IPS DF 6.9 (cell line): Measurements from ENCODE around the gene MMEL1.
"Not testable (repeated sequence)": the region's sequence is repeated elsewhere in the genome, so short reads cannot be mapped to it uniquely, and the experiment has no call there.

Experiments used
- DNase-seq: peaks from one replicate; pipeline ENCODE4 v3.0.0-alpha.2; 2013; ENCODE audit warnings: low read depth, low spot score
- H3K27ac ChIP-seq: one replicate; pipeline ENCODE4 v1.5.1; 2013; ENCODE audit warnings: low read length, control low read depth
- H3K27me3 ChIP-seq: 2 replicates; pipeline ENCODE4 v1.6.1; 2013; ENCODE audit warnings: mild to moderate bottlenecking, low read length; ENCODE audit not compliant: control insufficient read depth, insufficient read depth
- H3K36me3 ChIP-seq: 2 replicates; pipeline ENCODE4 v1.6.1; 2013; ENCODE audit warnings: low read length; ENCODE audit not compliant: control insufficient read depth, insufficient read depth
- H3K4me1 ChIP-seq: 2 replicates; pipeline ENCODE4 v1.6.1; 2013; ENCODE audit warnings: low read length; ENCODE audit not compliant: control insufficient read depth, insufficient read depth
- H3K4me3 ChIP-seq: 2 replicates; pipeline ENCODE4 v1.5.1; 2013; ENCODE audit warnings: mild to moderate bottlenecking, low read length
- H3K9me3 ChIP-seq: 2 replicates; pipeline ENCODE4 v1.6.1; 2013; ENCODE audit warnings: low read length, inconsistent platforms; ENCODE audit not compliant: control insufficient read depth, insufficient read depth
- WGBS: extraction: QIAGEN DNeasy Blood & Tissue Kit; methylation state at CpG from one replicate; pipeline ENCODE4 v1.1.7; 2013; ENCODE audit warnings: mixed read lengths, missing lambda C conversion rate; ENCODE audit not compliant: insufficient read length, insufficient coverage; 5-methylcytosine and 5-hydroxymethylcytosine counted together

MMEL1 gene

GRCh38 chr1:2553871-2554620, 78.8 kb downstream of the MMEL1 start:
- Histone ChIP-seq H3K4me3 (no peak overlapping the region), H3K36me3 (no peaks in the 10 kb centered on the region; the same call in 1 of the 2 replicates), H3K27me3 (no peaks in the 10 kb centered on the region), H3K9me3 (no peaks in the 10 kb centered on the region), H3K4me1 (peaks cover 1% of the 10 kb centered on the region; the same call in 1 of the 2 replicates), H3K27ac (no peak overlapping the region)
- WGBS = no CpG with 5 or more reads among the region's 30 CpGs
- no peak for DNase-seq

DNA sequence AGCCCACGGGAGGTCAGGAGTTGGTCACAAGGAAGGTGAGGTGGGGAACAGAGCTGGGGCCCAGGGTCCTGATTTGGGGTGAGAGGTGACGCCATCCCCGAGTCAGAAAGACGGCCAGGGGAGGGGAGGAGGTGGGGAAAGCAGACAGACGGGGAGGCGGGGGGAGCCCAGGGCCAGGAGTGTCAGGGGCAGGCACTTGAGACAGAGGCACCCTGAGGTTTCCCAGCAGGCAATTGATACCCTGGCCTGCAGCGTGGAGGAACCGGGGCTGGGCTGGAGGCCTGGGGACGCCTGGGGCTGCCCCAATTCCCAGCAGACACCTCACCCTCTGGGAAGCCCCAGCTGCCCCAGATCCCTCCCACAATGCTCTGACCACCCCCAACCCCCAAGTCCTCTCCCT, 79.7 kb downstream of the MMEL1 start:
- not testable (repeated sequence) for DNase-seq, H3K9me3 ChIP-seq, H3K4me3 ChIP-seq, H3K27me3 ChIP-seq, H3K36me3 ChIP-seq, H3K4me1 ChIP-seq, H3K27ac ChIP-seq
- no CpG with 5 or more reads among the region's 9 CpGs for WGBS

- Histone ChIP-seq H3K4me1 (peaks cover 6% of the 10 kb centered on the region), H3K36me3 (no peaks in the 10 kb centered on the region; the same call in 1 of the 2 replicates), H3K9me3 (no peaks in the 10 kb centered on the region), H3K27ac (no peak overlapping the region), H3K27me3 (no peaks in the 10 kb centered on the region), H3K4me3 (no peak overlapping the region)
- no peak for DNase-seq
- no CpG with 5 or more reads among the region's 26 CpGs for WGBS
Measured at GRCh38 chr1:2552189-2552588, 80.6 kb downstream of the MMEL1 start.

GRCh38 chr1:2551544-2551943, 81.3 kb downstream of the MMEL1 start:
- H3K27me3 ChIP-seq, H3K36me3 ChIP-seq, H3K4me3 ChIP-seq, DNase-seq, H3K4me1 ChIP-seq, H3K27ac ChIP-seq, H3K9me3 ChIP-seq: not testable (repeated sequence)
- WGBS = no CpG with 5 or more reads among the region's 9 CpGs

DNA sequence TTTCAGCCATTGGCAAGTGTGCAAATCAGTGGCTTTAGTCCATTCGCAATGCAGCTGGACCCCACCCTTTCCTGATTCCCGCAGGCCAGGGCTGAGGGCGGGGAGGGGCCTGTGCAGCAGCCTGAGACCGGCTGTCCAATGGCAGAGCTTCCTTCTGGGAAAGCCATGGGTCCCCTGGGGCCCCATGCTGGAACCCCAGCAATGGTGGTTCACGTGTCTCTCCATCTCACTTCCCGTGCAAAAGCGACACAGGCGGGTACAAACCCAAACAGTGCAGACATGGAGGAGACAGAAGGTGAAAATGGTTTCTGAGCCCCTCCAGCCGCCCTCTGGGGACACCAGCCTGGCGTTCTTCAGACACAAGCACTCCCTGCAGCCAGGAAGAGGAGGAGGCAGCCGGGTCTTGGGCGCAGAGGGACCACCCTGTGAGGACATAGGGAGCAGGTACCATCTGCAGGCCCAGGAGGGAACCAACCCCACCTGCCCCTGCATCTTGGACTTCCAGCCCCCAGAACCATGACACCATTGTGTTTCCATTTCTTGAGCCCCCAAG, 82.4 kb downstream of the MMEL1 start:
- H3K4me1 ChIP-seq, H3K9me3 ChIP-seq, H3K27ac ChIP-seq, DNase-seq, H3K27me3 ChIP-seq, H3K4me3 ChIP-seq, H3K36me3 ChIP-seq: not testable (repeated sequence)
- no CpG with 5 or more reads among the region's 12 CpGs for WGBS

- not testable (repeated sequence) for DNase-seq, H3K4me3 ChIP-seq, H3K9me3 ChIP-seq, H3K27ac ChIP-seq, H3K4me1 ChIP-seq, H3K36me3 ChIP-seq, H3K27me3 ChIP-seq
- no CpG with 5 or more reads among the region's 28 CpGs for WGBS
Measured at GRCh38 chr1:2549367-2550029, 83.3 kb downstream of the MMEL1 start.

DNA sequence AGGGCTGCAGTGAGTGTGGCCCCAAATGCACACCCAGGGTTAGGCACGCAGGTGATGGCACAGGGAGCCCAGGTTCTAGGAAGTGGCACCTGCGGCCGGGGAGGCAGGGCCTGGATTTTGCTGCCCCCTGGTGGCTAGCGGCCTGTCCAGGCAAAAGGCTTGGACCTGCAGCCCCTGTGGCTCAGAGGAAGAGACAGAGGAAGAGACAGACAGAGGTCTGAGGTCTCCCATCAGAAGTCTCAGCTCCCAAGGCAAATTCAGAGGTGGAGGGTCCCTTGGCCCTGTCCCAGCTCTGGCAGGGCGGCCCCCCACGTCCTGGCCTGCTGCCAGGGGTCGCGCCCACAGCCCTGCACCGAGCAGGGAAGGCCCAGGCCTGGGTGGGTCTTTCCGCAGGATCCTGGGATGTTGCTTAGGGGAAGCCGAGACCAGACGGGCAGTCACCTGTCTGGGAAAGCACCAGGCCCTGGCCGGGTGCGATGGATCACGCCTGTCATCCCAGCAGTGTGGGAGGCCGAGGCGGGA, 84.7 kb downstream of the MMEL1 start:
- H3K4me3 ChIP-seq = no peak overlapping the region; the same call in 1 of the 2 replicates
- no peaks in the 10 kb centered on the region for H3K27me3 ChIP-seq
- no peaks in the 10 kb centered on the region for H3K36me3 ChIP-seq
- peaks cover 9% of the 10 kb centered on the region for H3K4me1 ChIP-seq
- H3K27ac ChIP-seq = no peak overlapping the region
- no peaks in the 10 kb centered on the region for H3K9me3 ChIP-seq
- no CpG with 5 or more reads among the region's 17 CpGs for WGBS
- peak; percentile 61 for DNase-seq

DNA sequence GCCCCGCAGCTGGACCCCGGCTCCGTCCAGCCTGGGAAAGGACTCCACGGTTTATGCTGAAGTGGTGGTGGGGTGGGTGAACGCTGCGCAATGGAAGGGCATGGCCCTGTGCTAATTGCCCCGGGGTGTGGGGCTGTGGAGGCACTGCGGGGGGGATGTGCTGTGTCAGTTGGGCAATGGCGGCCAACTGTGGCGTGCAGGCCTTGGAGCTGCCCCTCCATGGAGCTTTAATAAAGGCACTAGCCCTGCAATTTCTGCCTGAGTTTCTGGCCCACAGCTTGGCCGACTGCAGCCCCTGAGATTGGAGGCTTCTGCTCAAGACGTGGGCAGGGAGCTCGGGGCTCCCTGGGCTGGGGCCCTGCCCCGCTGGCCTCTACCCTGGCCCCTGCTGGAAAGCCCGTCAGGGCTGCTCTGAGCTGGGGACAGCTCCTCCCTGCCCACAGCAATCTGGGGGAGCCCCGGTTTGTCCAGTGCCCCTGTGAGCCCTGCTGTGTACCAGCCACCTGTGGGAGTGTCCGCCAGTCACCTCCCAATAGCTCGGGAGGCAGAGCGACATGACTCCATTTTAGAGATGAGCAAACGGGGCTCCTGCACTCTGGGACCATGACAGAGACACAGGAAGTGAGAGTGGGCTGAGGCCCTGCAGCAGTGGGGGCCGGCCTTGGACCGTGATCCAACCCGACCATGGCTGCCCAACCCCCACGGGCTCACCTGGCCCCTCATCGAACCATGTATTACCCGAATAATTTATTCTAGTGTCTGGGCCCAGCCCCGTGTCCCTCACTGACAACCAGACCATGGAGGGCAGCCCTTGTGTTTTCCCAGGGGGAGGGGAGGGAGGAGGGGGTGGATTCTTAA, 85.4 kb downstream of the MMEL1 start:
- peaks cover 11% of the 10 kb centered on the region for H3K4me1 ChIP-seq
- no peaks in the 10 kb centered on the region for H3K27me3 ChIP-seq
- H3K27ac ChIP-seq = no peak overlapping the region
- WGBS = no CpG with 5 or more reads among the region's 27 CpGs
- no peak for DNase-seq
- H3K4me3 ChIP-seq = peak overlapping the region; percentile 66; the same call in 1 of the 2 replicates
- H3K9me3 ChIP-seq = no peaks in the 10 kb centered on the region
- H3K36me3 ChIP-seq = no peaks in the 10 kb centered on the region

DNA sequence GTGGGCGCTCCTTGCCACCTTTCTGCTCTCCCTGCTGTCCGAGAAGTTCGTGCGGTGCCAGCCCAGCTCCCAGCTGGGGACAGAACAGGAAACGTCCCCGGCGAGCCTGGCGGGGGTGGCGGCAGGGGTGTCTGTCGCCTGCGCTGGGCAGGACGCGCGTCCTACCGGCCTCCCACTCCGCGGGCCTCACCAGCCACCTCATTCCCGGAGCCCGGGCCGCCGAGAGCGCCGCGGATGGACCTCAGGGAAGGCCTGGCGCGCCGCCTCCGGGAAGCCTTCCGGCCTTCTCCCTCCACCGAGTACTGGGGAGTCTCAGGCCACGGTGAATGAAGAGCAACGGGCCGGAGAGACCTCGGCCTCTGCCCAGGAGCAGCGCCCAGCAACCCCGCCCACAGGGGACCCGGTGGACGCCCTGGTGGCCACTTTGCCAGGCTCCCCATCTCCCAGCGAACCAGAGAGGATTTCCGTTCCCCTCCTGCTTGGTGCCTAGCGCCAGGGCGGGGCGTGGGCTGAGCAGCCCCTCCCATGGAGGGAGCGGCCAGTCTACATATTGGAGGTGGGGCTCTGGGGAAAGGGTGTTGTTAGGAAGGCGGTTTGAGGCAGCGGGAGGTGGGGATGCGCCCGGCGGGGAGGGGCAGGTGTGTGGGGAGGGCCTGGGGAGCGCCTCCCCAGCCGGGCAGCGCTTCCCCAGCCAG, 86.2 kb downstream of the MMEL1 start:
- no peaks in the 10 kb centered on the region for H3K27me3 ChIP-seq
- peak; percentile 88 for DNase-seq
- no peaks in the 10 kb centered on the region for H3K9me3 ChIP-seq
- H3K4me3 ChIP-seq = peak overlapping the region; percentile 66
- WGBS = no CpG with 5 or more reads among the region's 52 CpGs
- H3K4me1 ChIP-seq = peaks cover 11% of the 10 kb centered on the region
- H3K36me3 ChIP-seq = no peaks in the 10 kb centered on the region
- H3K27ac ChIP-seq = no peak overlapping the region
